Hippocampal formation (tissue), 2 donors: ENCODE data around the gene PDZD4.

ENCODE experiments used
- DNase-seq, 2 donors: peaks; one replicate each; lab custom pipeline; 2025; lab: John Stamatoyannopoulos, UW

PDZD4 gene

DNA sequence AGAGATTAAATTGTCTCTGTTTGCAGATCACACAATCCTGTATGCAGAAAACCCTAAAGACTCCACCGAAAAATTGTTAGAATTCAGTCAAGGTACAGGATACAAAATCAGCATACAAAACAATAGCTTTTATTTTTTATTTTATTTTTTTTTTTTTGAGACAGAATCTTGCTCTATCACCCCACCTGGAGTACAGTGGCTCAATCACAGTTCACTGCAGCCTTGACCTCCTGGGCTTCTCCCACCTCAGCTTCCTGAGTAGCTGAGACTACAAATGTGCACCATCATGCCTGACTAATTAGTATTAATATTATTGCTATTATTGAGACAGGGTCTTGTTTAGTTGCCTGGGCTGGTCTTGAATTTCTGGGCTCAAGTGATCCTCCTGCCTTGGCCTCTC, 75.2 kb downstream of the PDZD4 start:
- no peak for DNase-seq
